Parathyroid adenoma (tissue), 2 donors: ENCODE results near the gene HOMER1.
A peak's percentile ranks its signal among the peaks of the same experiment; 100 is the strongest.

Experiments used
- H2AFZ ChIP-seq: fragments of 300-600 bp; sonication (generic); one replicate; pipeline ENCODE4 v1.7.0; 2017; ENCODE audit warnings: antibody characterized with exemption, mild to moderate bottlenecking
- H3K27ac ChIP-seq: fragments of 300-600 bp; sonication (generic); one replicate; pipeline ENCODE4 v1.7.0; 2017
- H3K27me3 ChIP-seq: fragments of 300-600 bp; sonication (generic); one replicate; pipeline ENCODE4 v1.7.0; 2017; ENCODE audit warnings: low read length; ENCODE audit not compliant: control insufficient read depth, insufficient read depth
- H3K36me3 ChIP-seq: fragments of 300-600 bp; sonication (generic); one replicate; pipeline ENCODE4 v1.7.0; 2017; ENCODE audit warnings: low read length; ENCODE audit not compliant: control insufficient read depth, insufficient read depth
- H3K4me1 ChIP-seq: fragments of 300-600 bp; sonication (generic); one replicate; pipeline ENCODE4 v1.7.0; 2017; ENCODE audit warnings: control low read depth
- H3K4me2 ChIP-seq: fragments of 300-600 bp; sonication (generic); one replicate; pipeline ENCODE4 v1.7.0; 2017; ENCODE audit warnings: low read length
- H3K4me3 ChIP-seq: fragments of 300-600 bp; sonication (generic); one replicate; pipeline ENCODE4 v1.7.0; 2017; ENCODE audit warnings: low read depth, low read length
- H3K79me2 ChIP-seq: fragments of 300-600 bp; sonication (generic); one replicate; pipeline ENCODE4 v1.7.0; 2017; ENCODE audit warnings: control low read depth
- H3K9ac ChIP-seq: fragments of 300-600 bp; sonication (generic); one replicate; pipeline ENCODE4 v1.7.0; 2017; ENCODE audit warnings: mild to moderate bottlenecking
- H3K9me3 ChIP-seq: fragments of 300-600 bp; sonication (generic); one replicate; pipeline ENCODE4 v1.7.0; 2017; ENCODE audit warnings: low read length; ENCODE audit not compliant: control insufficient read depth
- TF ChIP-seq, protein P1 (sequence below): fragments of 300-600 bp; sonication (generic); IDR thresholded peaks from one replicate; pipeline ENCODE4 v1.7.0; 2017; ENCODE audit warnings: antibody characterized with exemption, mild to moderate bottlenecking
- donor health status: primary hyperparathyroidism.

HOMER1 gene, protein sequence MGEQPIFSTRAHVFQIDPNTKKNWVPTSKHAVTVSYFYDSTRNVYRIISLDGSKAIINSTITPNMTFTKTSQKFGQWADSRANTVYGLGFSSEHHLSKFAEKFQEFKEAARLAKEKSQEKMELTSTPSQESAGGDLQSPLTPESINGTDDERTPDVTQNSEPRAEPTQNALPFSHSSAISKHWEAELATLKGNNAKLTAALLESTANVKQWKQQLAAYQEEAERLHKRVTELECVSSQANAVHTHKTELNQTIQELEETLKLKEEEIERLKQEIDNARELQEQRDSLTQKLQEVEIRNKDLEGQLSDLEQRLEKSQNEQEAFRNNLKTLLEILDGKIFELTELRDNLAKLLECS

DNA sequence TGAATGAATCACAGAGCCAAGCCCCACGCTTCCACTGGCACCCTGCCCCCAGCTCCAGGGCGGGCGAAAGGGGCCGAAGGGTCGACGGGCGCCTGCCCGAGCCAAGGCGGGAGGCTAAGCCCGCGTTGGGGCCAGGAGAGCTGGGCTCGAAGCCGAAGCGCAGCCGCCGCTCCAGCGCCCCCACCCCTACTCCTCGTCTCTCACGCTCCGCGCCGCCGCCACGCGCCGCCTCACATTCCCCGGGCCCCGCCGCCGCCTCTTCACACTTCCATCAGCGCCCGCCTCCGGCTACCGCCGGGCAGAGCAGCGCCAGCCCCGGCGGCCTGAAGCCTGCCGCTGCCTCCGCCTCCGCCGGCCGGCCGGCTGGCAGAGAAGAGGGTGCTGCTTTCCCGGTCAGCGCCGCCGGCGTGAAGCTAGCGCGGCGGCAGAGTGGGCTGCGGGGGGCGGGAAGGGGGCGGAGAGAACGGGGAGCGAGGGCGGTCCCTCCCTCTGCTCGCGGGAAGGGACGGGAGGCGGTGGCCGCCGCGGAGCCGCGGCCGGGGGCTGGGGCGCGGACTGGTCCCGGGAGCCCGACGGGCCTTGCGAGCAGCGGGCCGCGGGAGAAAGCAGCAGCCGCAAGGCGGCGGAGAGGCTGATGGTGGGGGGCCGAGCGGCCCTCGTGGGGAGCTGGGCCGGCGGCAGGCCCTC is at the start of gene HOMER1:
Gene HOMER1 (minus strand): TSS at position 431 of the 687 bp plus-strand sequence. CDS start 1,360 bp downstream, outside the sequence.
- TF ChIP-seq, protein P1, sequence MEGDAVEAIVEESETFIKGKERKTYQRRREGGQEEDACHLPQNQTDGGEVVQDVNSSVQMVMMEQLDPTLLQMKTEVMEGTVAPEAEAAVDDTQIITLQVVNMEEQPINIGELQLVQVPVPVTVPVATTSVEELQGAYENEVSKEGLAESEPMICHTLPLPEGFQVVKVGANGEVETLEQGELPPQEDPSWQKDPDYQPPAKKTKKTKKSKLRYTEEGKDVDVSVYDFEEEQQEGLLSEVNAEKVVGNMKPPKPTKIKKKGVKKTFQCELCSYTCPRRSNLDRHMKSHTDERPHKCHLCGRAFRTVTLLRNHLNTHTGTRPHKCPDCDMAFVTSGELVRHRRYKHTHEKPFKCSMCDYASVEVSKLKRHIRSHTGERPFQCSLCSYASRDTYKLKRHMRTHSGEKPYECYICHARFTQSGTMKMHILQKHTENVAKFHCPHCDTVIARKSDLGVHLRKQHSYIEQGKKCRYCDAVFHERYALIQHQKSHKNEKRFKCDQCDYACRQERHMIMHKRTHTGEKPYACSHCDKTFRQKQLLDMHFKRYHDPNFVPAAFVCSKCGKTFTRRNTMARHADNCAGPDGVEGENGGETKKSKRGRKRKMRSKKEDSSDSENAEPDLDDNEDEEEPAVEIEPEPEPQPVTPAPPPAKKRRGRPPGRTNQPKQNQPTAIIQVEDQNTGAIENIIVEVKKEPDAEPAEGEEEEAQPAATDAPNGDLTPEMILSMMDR = no peak
- no peaks in the 10 kb centered on the region for H3K27me3 ChIP-seq
- H3K27ac ChIP-seq = peak within 1 kb of the TSS; percentile 96
- H2AFZ ChIP-seq = peak within 1 kb of the TSS; percentile 96
- H3K4me2 ChIP-seq = peak within 1 kb of the TSS; percentile 80
- H3K36me3 ChIP-seq = no peaks in the 10 kb centered on the region
- H3K4me1 ChIP-seq = peaks cover 4% of the 10 kb centered on the region
- H3K79me2 ChIP-seq = no peaks in the 10 kb centered on the region
- peak within 1 kb of the TSS; percentile 85 for H3K9ac ChIP-seq
- H3K9me3 ChIP-seq = no peaks in the 10 kb centered on the region
- H3K4me3 ChIP-seq = peak within 1 kb of the TSS; percentile 67

DNA sequence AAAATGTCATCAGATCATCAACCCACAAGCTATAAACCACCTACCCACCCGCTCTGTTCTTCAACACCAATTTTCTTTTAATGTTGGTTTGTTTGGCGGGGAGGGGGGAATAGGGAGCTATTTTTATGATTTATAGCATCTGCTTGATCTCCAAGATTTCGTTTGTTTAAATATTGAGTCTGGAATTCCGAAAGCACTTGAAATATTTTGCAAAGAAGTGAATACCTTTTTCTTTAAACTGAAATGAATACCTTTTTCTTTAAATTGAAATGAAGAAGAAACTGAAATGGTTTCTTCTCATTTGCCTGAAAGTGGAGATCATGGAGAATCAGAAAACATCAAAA is 49.3 kb upstream of the HOMER1 start:
- Histone ChIP-seq H3K27me3 (no peaks in the 10 kb centered on the region), H3K4me3 (no peak overlapping the region), H3K4me2 (no peak overlapping the region), H3K9me3 (no peaks in the 10 kb centered on the region), H3K36me3 (no peaks in the 10 kb centered on the region), H3K79me2 (no peaks in the 10 kb centered on the region), H3K27ac (no peak overlapping the region), H2AFZ (no peak overlapping the region), H3K4me1 (no peaks in the 10 kb centered on the region), H3K9ac (no peak overlapping the region)
- TF ChIP-seq, protein P1 = no peak

DNA sequence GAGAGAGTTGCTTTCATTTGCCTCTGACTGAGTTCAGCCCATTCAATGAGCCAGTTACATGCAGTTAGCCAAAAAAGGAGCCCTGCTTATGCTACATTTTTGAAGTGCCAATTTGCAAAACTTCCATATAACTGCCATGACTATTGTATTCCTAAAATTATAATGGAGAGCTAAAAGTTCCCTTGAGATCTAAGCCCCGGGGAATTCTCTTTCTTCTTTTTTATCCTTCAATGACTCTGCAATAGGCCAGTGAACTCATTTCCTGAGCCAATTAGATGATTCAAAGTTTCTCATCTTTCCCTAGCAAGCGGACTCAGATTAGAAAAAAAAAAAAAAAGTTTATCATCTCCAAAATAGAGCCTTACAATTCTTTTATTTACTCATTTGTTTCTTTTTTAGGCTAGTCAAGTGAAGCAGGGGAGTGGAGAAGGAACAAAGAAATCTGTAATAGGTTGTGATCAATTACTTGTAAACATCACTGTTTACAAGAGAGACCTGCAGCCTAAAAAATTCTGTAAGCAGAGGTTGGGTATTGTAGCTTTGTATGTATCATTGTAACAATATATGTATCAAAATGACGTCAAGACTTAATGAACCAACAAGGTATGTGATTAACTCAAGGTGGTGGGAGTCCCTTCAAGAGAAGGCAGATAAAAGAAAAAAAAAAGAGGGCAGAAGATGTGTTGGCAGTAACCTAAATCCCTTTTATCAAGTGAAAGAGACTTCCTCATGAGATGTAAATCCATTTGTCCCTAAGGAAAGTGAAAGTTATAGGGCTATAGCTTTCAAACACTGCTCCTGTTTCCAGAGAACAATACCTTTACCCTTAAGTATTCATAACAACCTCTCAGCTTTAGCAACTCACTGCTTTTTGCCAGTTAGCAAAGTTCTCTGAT is 48.7 kb upstream of the HOMER1 start:
- Histone ChIP-seq H3K4me2 (no peak overlapping the region), H3K9me3 (no peaks in the 10 kb centered on the region), H3K4me1 (no peaks in the 10 kb centered on the region), H3K27ac (no peak overlapping the region), H3K27me3 (no peaks in the 10 kb centered on the region), H2AFZ (no peak overlapping the region), H3K9ac (no peak overlapping the region), H3K4me3 (no peak overlapping the region), H3K79me2 (no peaks in the 10 kb centered on the region), H3K36me3 (no peaks in the 10 kb centered on the region)
- TF ChIP-seq, protein P1 = no peak

DNA sequence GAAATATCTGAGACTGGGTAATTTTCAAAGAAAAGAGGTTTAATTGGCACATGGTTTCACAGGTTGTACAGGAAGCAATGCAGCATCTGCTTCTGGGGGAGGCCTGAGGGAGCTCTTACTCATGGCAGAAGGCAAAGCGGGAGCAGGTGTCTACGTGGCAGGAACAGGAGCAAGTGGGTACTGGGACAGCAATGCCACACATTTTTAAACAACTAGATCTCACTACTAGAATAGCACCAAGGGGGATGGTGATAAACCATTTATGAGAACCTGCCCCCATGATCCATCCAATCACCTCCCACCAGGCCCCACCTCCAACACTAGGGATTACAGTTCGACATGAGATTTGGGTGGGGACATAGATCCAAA is 47.6 kb upstream of the HOMER1 start:
- no peak overlapping the region for H3K4me2 ChIP-seq

More for the DNA sequence above, 47.6 kb upstream of the HOMER1 start:
- H3K27ac ChIP-seq = no peak overlapping the region
- no peaks in the 10 kb centered on the region for H3K27me3 ChIP-seq
- no peaks in the 10 kb centered on the region for H3K9me3 ChIP-seq
- no peaks in the 10 kb centered on the region for H3K36me3 ChIP-seq
- H3K79me2 ChIP-seq = no peaks in the 10 kb centered on the region
- H3K4me1 ChIP-seq = no peaks in the 10 kb centered on the region
- H3K9ac ChIP-seq = no peak overlapping the region
- no peak overlapping the region for H3K4me3 ChIP-seq
- H2AFZ ChIP-seq = no peak overlapping the region
- TF ChIP-seq, protein P1 = no peak
